Sigmoid colon (tissue), 7 donors: ENCODE data around the gene VAMP5. TPM values are rescaled to one million over a fixed set of nuclear protein-coding genes. Genes with fewer than 3 reads are reported as not detected.

Experiments used
- DNase-seq: peaks from one replicate; pipeline ENCODE4 v3.0.0-alpha.2; 2019
- H3K27ac ChIP-seq, 4 donors: fragments of 200-600 bp; sonication (generic); one replicate each; pipeline ENCODE4 v1.5.1; 2016 to 2019; ENCODE audit warnings: mild to moderate bottlenecking in 1 of 4
- H3K27me3 ChIP-seq, 3 donors: fragments of 200-600 bp; sonication (generic); one replicate each; pipeline ENCODE4 v1.5.1; 2019; ENCODE audit warnings: mild to moderate bottlenecking in 1 of 3
- H3K36me3 ChIP-seq, 4 donors: fragments of 200-600 bp; sonication (generic); one replicate each; pipeline ENCODE4 v1.5.1; 2016 to 2019
- H3K4me1 ChIP-seq, 4 donors: fragments of 200-600 bp; sonication (generic); one replicate each; pipeline ENCODE4 v1.5.1; 2017 to 2019
- H3K4me3 ChIP-seq, 4 donors: fragments of 200-600 bp; sonication (generic); one replicate each; pipeline ENCODE4 v1.5.1; 2017 to 2019; ENCODE audit warnings: mild to moderate bottlenecking in 2 of 4, moderate library complexity in 1 of 4
- H3K9me3 ChIP-seq, 4 donors: fragments of 200-600 bp in 3 of 4; sonication (generic) in 3 of 4; one replicate each; pipeline versions ENCODE4 v1.5.1 to v1.6.1; 2013 to 2019
- EP300 ChIP-seq, 4 donors: sonication (generic); formaldehyde crosslinking; IDR thresholded peaks; one replicate each; pipeline ENCODE4 v1.6.1; 2017; ENCODE audit warnings: antibody characterized with exemption in 4 of 4
- POLR2A ChIP-seq, 2 donors: fragments of 450-650 bp; IDR thresholded peaks; one replicate each; pipeline ENCODE4 v1.6.1; 2016; ENCODE audit warnings: antibody characterized with exemption in 2 of 2, mild to moderate bottlenecking in 2 of 2, moderate library complexity in 2 of 2
- POLR2AphosphoS5 ChIP-seq, 4 donors: sonication (generic); formaldehyde crosslinking; IDR thresholded peaks; one replicate each; pipeline ENCODE4 v1.6.1; 2017; ENCODE audit warnings: antibody characterized with exemption in 4 of 4
- WGBS, 2 donors: extraction: QIAGEN DNeasy Blood & Tissue Kit; methylation state at CpG; one replicate each; pipeline ENCODE4 v1.1.7; 2013; 5-methylcytosine and 5-hydroxymethylcytosine counted together
- intact Hi-C: fragments of 100-400 bp; cut with DNase I; formaldehyde crosslinking; loops from one replicate; pipeline ENCODE4 v1.15.1; 2023
- polyA plus RNA-seq, 3 donors: library from polyadenylated mRNA; stranded (reverse); fragments of 200-250 nt; gene quantifications; one replicate each; pipeline ENCODE4 v1.2.3, GENCODE V29; 2013
- total RNA-seq, 4 donors: library from RNA; depleted of rRNA; stranded (reverse); fragments of >200 nt; gene quantifications; one replicate each; pipeline ENCODE4 v1.1.0, GENCODE V29; 2016
- TF ChIP-seq, protein P1 (sequence below), 4 experiments: fragments of 450-650 bp in 3 of 4; fragments of 200-600 bp in 1 of 4; IDR thresholded peaks; one replicate each; pipeline ENCODE4 v1.5.1; 2016 to 2019; ENCODE audit warnings: antibody characterized with exemption in 4 of 4, mild to moderate bottlenecking in 3 of 4, moderate library complexity in 2 of 4
- donor health status: healthy with polysubstance abuse.
- donor health status: Bipolar disorder and iron deficiency.
- donor health status: healthy.

The VAMP5 gene
- total and polyA plus RNA-seq, 7 donors = 51.2 to 97.5 (median 68.0) TPM

- Histone ChIP-seq H3K36me3 (no peaks in the 10 kb centered on the region), H3K4me1 (peaks cover 0 to 51% (median 39%) of the 10 kb centered on the region in 4 donors), H3K9me3 (no peaks in the 10 kb centered on the region), H3K27ac (peak overlapping the region; percentile 87 to 90 (median 88)), H3K27me3 (no peaks in the 10 kb centered on the region), H3K4me3 (peak overlapping the region; percentile 57 to 79 (median 71))
- 35 to 63% methylated on average over 9 of the region's 9 CpGs for WGBS, 2 donors
- intact Hi-C loops = no loop called here
- TF ChIP-seq, protein P1, sequence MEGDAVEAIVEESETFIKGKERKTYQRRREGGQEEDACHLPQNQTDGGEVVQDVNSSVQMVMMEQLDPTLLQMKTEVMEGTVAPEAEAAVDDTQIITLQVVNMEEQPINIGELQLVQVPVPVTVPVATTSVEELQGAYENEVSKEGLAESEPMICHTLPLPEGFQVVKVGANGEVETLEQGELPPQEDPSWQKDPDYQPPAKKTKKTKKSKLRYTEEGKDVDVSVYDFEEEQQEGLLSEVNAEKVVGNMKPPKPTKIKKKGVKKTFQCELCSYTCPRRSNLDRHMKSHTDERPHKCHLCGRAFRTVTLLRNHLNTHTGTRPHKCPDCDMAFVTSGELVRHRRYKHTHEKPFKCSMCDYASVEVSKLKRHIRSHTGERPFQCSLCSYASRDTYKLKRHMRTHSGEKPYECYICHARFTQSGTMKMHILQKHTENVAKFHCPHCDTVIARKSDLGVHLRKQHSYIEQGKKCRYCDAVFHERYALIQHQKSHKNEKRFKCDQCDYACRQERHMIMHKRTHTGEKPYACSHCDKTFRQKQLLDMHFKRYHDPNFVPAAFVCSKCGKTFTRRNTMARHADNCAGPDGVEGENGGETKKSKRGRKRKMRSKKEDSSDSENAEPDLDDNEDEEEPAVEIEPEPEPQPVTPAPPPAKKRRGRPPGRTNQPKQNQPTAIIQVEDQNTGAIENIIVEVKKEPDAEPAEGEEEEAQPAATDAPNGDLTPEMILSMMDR (IDR thresholded peaks at IDR 0.05) = no peak
- peak; percentile 4 to 67 (median 48) for TF ChIP-seq POLR2AphosphoS5 (IDR thresholded peaks at IDR 0.05)
- peak; percentile 77 for DNase-seq
Measured at GRCh38 chr2:85584857-85585780, 888 bp downstream of the VAMP5 start.

- H3K4me3 ChIP-seq = peak overlapping the region in 2 of 4 donors; percentile 67 to 79
Measured at GRCh38 chr2:85585781-85586105, 1.5 kb downstream of the VAMP5 start.

DNA sequence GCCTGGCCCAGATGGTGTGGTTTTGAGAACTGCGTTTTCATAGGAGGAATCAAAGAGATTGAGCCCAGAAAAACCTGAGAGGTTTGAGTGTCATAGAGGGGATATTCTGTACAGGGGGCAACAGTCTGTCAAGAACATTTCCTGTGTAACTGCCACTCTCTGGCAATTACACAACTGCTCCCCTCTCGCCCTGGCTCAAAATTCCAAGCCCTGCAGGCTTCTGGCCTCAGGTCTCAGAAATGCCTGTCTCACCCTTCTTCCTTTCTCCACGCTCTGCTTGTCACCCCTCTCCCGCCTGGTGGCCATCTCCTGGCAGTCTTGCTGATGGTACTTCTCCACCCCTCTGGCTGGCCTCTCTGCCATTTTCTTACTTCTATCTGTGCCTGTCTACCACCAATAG lies 4.0 kb downstream of the VAMP5 start:
- 61 to 80% methylated on average over 4 of the region's 4 CpGs for WGBS, 2 donors
- Histone ChIP-seq H3K36me3 (peaks cover 0 to 4% (median 0%) of the 10 kb centered on the region in 4 donors), H3K27ac (peak overlapping the region; percentile 58 to 87 (median 68)), H3K9me3 (no peaks in the 10 kb centered on the region), H3K4me1 (peaks cover 0 to 67% (median 50%) of the 10 kb centered on the region in 4 donors), H3K27me3 (no peaks in the 10 kb centered on the region), H3K4me3 (no peak overlapping the region)
- intact Hi-C loops = no loop called here
- DNase-seq = no peak
- TF ChIP-seq POLR2A (IDR thresholded peaks at IDR 0.05) = no peak
- TF ChIP-seq, protein P1 (IDR thresholded peaks at IDR 0.05) = no peak

More at GRCh38 chr2:85585781-85586105, 1.5 kb downstream of the VAMP5 start:
- TF ChIP-seq, protein P1 (IDR thresholded peaks at IDR 0.05) = no peak
- peak in 2 of 4 donors; percentile 15 to 64 for TF ChIP-seq POLR2AphosphoS5 (IDR thresholded peaks at IDR 0.05)
- no peak for TF ChIP-seq EP300 (IDR thresholded peaks at IDR 0.05)
- TF ChIP-seq POLR2A (IDR thresholded peaks at IDR 0.05) = no peak
- 42 to 73% methylated on average over 1 of the region's 1 CpG for WGBS, 2 donors
- peak overlapping the region; percentile 87 to 90 (median 88) for H3K27ac ChIP-seq
- intact Hi-C loops = no loop called here
- no peaks in the 10 kb centered on the region for H3K9me3 ChIP-seq
- H3K36me3 ChIP-seq = no peaks in the 10 kb centered on the region
- peaks cover 0 to 58% (median 42%) of the 10 kb centered on the region in 4 donors for H3K4me1 ChIP-seq
- DNase-seq = no peak
- no peaks in the 10 kb centered on the region for H3K27me3 ChIP-seq

DNA sequence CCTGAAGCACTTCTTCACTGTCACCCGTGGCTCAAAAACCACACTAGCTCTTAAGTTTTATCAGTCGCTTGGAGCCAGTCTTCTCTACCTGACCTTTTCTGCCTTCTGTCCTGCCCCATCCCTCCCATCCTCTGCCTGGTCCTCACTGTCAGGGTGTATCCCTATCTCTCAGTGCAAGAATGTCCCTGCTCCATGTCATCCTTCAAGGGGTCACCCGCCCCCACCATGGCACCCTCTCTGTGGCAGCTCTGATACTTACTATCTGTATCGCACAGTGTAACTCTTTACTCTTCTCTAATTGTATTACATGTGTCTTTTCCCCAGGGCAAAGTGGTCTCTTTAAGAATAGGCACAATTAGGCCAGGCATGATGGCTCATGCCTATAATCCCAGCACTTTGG lies 4.4 kb downstream of the VAMP5 start:
- peak overlapping the region; percentile 58 to 87 (median 68) for H3K27ac ChIP-seq
- intact Hi-C loops = no loop called here
- no peak for DNase-seq
- WGBS, 2 donors = 84 to 93% methylated on average over 4 of the region's 4 CpGs
- TF ChIP-seq POLR2AphosphoS5 (IDR thresholded peaks at IDR 0.05) (no peak), POLR2A (IDR thresholded peaks at IDR 0.05) (no peak), EP300 (IDR thresholded peaks at IDR 0.05) (no peak)
- TF ChIP-seq, protein P1 (IDR thresholded peaks at IDR 0.05) = no peak
- H3K36me3 ChIP-seq = peaks cover 0 to 5% (median 0%) of the 10 kb centered on the region in 4 donors
- H3K4me3 ChIP-seq = no peak overlapping the region
- no peaks in the 10 kb centered on the region for H3K27me3 ChIP-seq
- H3K9me3 ChIP-seq = no peaks in the 10 kb centered on the region
- peaks cover 0 to 65% (median 48%) of the 10 kb centered on the region in 4 donors for H3K4me1 ChIP-seq
